Stimulated activated CD8-positive, alpha-beta memory T cell treated with anti-CD3 and anti-CD28 coated beads, Interleukin-4, amount 100 ng/mL, for 1 hour (primary cell): ENCODE measurements around the gene ATXN10.

ENCODE experiments used
- DNase-seq, 2 donors: peaks; one replicate each; pipeline ENCODE4 v3.0.0-alpha.2; 2020; ENCODE audit warnings: low read depth in 2 of 2, low spot score in 1 of 2

Gene ATXN10

DNA sequence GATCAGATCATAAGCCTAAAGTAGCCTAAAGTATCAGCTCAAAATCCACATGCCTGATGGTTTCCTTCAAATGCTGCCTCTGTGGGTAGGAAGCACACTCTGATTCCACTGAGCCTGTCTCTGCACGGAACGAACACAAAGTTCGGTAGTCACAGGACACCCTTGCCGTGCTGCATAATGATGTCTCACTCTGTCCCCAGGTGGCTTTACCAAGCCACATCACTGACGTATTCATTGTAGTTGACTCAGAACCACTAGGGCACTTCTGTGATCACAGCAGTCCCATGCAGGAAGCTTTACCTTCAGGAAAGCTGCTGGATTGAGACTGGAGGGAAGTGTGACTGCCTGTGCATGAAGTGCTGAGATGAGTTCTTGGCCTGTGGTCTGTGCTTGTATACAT lies 147.7 kb downstream of the ATXN10 start:
- no peak for DNase-seq

GRCh38 chr22:45823336-45823735 lies 151.7 kb downstream of the ATXN10 start:
- no peak for DNase-seq

DNA sequence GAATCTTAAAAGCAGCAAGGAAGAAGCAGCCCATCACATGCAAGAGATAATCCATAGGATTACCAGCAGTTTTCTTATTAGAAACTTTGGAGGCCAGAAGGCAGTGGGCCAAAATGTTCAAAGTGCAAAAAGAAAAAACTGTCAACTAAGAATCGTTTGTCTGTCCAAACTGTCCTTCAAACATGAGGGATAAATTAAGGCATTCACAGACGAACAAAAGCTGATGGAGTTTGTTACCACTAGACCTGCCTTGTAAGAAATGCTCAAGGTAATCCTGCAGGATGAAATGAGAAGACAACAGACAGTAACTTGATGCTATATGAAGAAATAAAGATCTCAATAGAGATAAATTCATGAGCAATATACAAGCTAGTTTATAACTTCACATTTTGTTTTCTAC lies 154.9 kb downstream of the ATXN10 start:
- DNase-seq: no peak

DNA sequence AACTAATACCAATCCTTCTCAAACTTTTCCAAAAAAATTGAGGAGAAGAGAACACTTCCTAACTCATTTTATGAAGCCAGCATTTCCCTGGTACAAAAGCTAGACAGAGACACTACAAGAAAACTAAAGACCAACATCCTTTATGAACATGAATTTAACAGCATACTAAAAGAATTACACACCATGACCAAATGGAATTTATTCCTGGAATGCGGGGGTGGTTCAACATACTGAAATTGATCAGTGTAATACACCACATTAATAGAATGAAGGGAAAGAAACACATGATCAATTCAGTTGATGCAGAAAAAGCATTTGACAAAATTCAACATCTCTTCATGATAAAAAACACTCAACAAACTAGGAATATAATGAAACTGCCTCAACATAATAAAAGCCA lies 157.2 kb downstream of the ATXN10 start:
- DNase-seq: no peak

- DNase-seq: no peak
Observed at GRCh38 chr22:45830531-45831245, 159.1 kb downstream of the ATXN10 start.

DNA sequence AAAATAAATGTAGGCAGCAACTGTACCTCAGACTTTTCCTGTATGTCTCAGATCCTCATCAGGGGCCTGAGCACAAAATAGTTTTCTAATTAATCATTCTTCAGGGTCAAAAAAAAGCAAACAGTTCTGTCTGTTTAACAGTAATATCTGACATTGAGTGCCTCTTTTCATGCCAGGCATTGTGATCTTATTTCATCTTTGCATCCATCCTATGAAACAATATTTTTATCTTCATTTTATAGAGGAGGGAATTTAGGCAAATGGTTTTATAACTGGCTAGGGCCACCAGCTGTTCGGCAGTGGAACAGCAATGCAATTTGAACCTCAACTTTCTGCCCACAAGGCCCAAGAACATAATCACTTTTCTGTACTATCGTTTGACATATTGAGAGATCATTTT lies 159.8 kb downstream of the ATXN10 start:
- no peak for DNase-seq

- DNase-seq: no peak
Observed at GRCh38 chr22:45832180-45832579, 160.5 kb downstream of the ATXN10 start.

DNA sequence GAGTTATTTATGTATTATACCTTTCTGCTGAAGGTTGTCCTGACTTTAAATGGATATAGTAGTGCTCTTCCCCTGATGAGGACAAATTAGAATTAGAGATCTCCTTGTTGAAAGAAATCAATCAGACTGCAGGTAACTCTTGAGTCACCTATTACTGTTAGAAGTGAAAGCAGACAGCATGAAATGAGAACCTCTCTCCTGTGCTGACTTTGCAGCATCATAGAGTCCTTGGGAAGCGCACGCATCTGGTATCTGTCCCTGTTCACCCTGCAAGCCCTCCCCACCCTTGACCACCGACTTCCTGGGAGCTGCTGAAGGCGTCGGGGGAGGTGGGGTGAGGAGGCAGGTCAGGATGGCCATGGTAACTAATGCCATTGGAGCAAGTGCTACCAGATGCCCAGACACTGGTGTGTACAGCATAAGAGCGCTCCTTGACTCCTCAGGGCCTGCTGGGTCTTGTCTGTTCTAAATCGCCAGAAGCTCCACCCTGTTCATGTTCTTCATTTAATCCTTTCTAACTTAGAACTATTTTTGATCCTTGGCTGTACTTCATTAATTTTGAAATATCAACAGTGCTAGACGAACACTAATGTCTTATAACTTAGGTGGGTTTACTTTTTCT lies 161.4 kb downstream of the ATXN10 start:
- DNase-seq: no peak

- no peak for DNase-seq
Observed at GRCh38 chr22:45833613-45834012, 162.0 kb downstream of the ATXN10 start.

GRCh38 chr22:45834241-45834640 lies 162.6 kb downstream of the ATXN10 start:
- DNase-seq: no peak

DNA sequence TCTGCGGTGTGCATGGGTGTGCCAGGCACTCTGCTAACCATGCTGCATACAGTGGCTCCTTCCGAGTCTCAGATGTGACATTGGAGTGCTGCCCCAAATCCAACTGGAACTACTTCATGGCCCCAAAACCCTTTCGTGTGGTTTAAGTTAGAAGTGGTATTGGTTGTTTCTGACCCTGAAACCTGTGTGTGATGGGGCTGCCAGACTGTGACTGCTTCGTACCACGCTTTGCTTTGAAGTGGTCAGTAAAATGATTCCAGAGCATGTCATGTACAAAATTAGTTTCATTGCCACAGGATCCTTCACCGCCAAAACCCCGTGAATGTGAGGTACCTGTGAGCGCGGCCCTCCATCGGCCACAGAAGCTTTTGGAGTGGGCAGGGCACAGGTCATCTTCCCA lies 163.2 kb downstream of the ATXN10 start:
- DNase-seq: no peak

- DNase-seq: no peak
Observed at GRCh38 chr22:45836418-45837169, 165.0 kb downstream of the ATXN10 start.

- no peak for DNase-seq
Observed at GRCh38 chr22:45837508-45837907, 165.9 kb downstream of the ATXN10 start.

- no peak for DNase-seq
Observed at GRCh38 chr22:45838305-45838887, 166.8 kb downstream of the ATXN10 start.

DNA sequence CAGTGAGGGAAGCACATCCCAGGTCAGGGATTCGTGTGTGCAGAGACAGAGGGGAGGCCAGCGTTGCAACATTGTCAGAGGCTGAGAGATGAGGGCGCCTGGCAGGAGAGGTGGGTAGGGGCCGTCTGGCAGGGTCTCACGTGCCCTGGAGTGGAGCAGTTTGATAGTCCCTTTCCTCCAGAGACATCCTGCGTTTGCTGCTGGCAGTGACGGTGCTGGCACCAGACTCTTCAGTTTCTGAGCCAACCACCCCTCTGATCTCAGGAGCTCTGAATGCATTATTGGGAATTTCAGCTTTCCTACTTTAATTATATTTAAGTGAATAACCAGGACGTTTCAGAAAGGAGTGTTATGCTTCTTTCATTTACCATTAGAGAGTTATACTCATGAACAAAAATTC lies 168.8 kb downstream of the ATXN10 start:
- DNase-seq: no peak

- DNase-seq: no peak
Observed at GRCh38 chr22:45842291-45842991, 170.8 kb downstream of the ATXN10 start.

DNA sequence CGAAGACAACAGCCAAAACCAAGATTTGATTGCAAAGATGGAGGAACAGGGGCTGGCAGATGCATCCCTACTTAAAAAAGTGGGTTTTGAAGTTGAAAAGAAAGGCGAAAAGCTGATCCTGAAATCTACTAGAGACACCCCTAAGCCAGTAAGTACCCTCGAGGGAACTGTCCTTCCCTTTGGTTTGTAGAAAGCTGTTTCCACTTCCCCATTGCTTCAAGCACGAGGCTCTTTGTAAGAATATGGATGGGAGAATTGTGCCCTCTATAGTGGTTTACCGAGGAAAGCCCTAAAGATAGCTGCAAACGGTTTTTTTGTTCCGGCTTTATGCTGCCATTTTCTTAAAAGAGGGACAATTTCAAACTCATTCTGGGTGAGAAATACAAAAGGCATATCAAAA lies 171.4 kb downstream of the ATXN10 start:
- DNase-seq: no peak

- no peak for DNase-seq
Observed at GRCh38 chr22:45843986-45844385, 172.4 kb downstream of the ATXN10 start.

- no peak for DNase-seq
Observed at GRCh38 chr22:45845076-45845487, 173.4 kb downstream of the ATXN10 start.

GRCh38 chr22:45846952-45847351 lies 175.3 kb downstream of the ATXN10 start:
- no peak for DNase-seq

- no peak for DNase-seq
Observed at GRCh38 chr22:45848904-45849303, 177.3 kb downstream of the ATXN10 start.
